ENCODE measurements around the gene PHF10. TPM values are rescaled to one million over a fixed set of nuclear protein-coding genes. Genes with fewer than 3 reads are reported as not detected.
A peak's percentile ranks its signal among the peaks of the same experiment; 100 is the strongest.

Gene PHF10
- total RNA-seq, 6 experiments from 2014 or later = 14.4 to 20.4 (median 18.7) TPM

- H3K27me3 Mint-ChIP-seq (ENCODE audit: insufficient read depth) = peaks cover 2% of the 10 kb centered on the region; the same call in 1 of the 2 replicates
- DNase-seq = peak; percentile 3
Measured at GRCh38 chr6:169677096-169677495, 47.2 kb downstream of the PHF10 start.

GRCh38 chr6:169675011-169675410 lies 49.3 kb downstream of the PHF10 start:
- H3K27ac Mint-ChIP-seq = no peak overlapping the region
- no peak for DNase-seq

More at GRCh38 chr6:169677096-169677495, 47.2 kb downstream of the PHF10 start:
- Mint-ChIP-seq H3K27ac (0 out of 2 replicates have a peak overlapping the region, but pooled peaks have one; percentile 5), H3K36me3 (ENCODE audit: low read depth) (peaks cover 36% of the 10 kb centered on the region), H3K4me1 (ENCODE audit: low read depth) (peaks cover 9% of the 10 kb centered on the region), H3K4me3 (no peak overlapping the region), H3K9me3 (peaks cover 4% of the 10 kb centered on the region; the same call in 1 of the 2 replicates)
- TF ChIP-seq CTCF (IDR thresholded peaks at IDR 0.05) = no peak

GRCh38 chr6:169671563-169671962 lies 52.7 kb downstream of the PHF10 start:
- Mint-ChIP-seq H3K27me3 (ENCODE audit: insufficient read depth) (peaks cover 2% of the 10 kb centered on the region), H3K4me1 (ENCODE audit: low read depth) (peaks cover 9% of the 10 kb centered on the region), H3K27ac (no peak overlapping the region), H3K9me3 (no peaks in the 10 kb centered on the region), H3K36me3 (ENCODE audit: low read depth) (peaks cover 24% of the 10 kb centered on the region), H3K4me3 (no peak overlapping the region)
- TF ChIP-seq CTCF (IDR thresholded peaks at IDR 0.05) = no peak
- DNase-seq = no peak

More at GRCh38 chr6:169675011-169675410, 49.3 kb downstream of the PHF10 start:
- Mint-ChIP-seq H3K9me3 (no peaks in the 10 kb centered on the region), H3K36me3 (ENCODE audit: low read depth) (peaks cover 17% of the 10 kb centered on the region), H3K4me1 (ENCODE audit: low read depth) (peaks cover 12% of the 10 kb centered on the region), H3K4me3 (no peak overlapping the region), H3K27me3 (ENCODE audit: insufficient read depth) (peaks cover 2% of the 10 kb centered on the region; the same call in 1 of the 2 replicates)
- TF ChIP-seq CTCF (IDR thresholded peaks at IDR 0.05) = no peak

GRCh38 chr6:169669889-169670288 lies 54.4 kb downstream of the PHF10 start:
- peaks cover 2% of the 10 kb centered on the region for H3K27me3 Mint-ChIP-seq (ENCODE audit: insufficient read depth)
- peaks cover 26% of the 10 kb centered on the region for H3K36me3 Mint-ChIP-seq (ENCODE audit: low read depth)
- H3K27ac Mint-ChIP-seq = no peak overlapping the region
- TF ChIP-seq CTCF (IDR thresholded peaks at IDR 0.05) = no peak
- no peak for DNase-seq
- H3K9me3 Mint-ChIP-seq = no peaks in the 10 kb centered on the region
- H3K4me1 Mint-ChIP-seq (ENCODE audit: low read depth) = peaks cover 9% of the 10 kb centered on the region
- no peak overlapping the region for H3K4me3 Mint-ChIP-seq

- H3K9me3 Mint-ChIP-seq = no peaks in the 10 kb centered on the region
- H3K4me3 Mint-ChIP-seq = no peak overlapping the region
- no peak for TF ChIP-seq CTCF (IDR thresholded peaks at IDR 0.05)
- peaks cover 9% of the 10 kb centered on the region for H3K4me1 Mint-ChIP-seq (ENCODE audit: low read depth)
- H3K36me3 Mint-ChIP-seq (ENCODE audit: low read depth) = peaks cover 22% of the 10 kb centered on the region
- H3K27me3 Mint-ChIP-seq (ENCODE audit: insufficient read depth) = no peaks in the 10 kb centered on the region; the same call in 1 of the 2 replicates
- DNase-seq = no peak
- H3K27ac Mint-ChIP-seq = no peak overlapping the region
Measured at GRCh38 chr6:169669147-169669546, 55.2 kb downstream of the PHF10 start.
